WTC11 (cell line): Measurements from ENCODE around the gene ADGRG7. TPM values are rescaled to one million over a fixed set of nuclear protein-coding genes. Genes with fewer than 3 reads are reported as not detected.

ENCODE experiments used
- ATAC-seq: fragments of 200-7000 bp; cut with Tn5 transposase; 2 replicates; pipeline ENCODE4 v1.10.0; 2021; ENCODE audit warnings: mild to moderate bottlenecking, moderate library complexity
- CTCF ChIA-PET: fragments of 300-600 bp; sonication (Branson Sonifier 250); formaldehyde crosslinking; loops from one replicate; lab custom pipeline; 2021; ENCODE audit warnings: antibody characterized with exemption; lab: Charles Lee
- POLR2A ChIA-PET: fragments of 350-600 bp; sonication (Branson Sonifier 250); formaldehyde crosslinking; loops from one replicate; lab custom pipeline; 2021; ENCODE audit warnings: antibody characterized with exemption; lab: Charles Lee
- DNase-seq: peaks from one replicate; pipeline ENCODE4 v3.0.0; 2021; ENCODE audit warnings: low spot score
- H3K27ac Mint-ChIP-seq: 2 replicates; pipeline ENCODE4 v1.8.0; 2021; ENCODE audit warnings: mixed read lengths
- H3K27me3 Mint-ChIP-seq: 2 replicates; pipeline ENCODE4 v1.8.0; 2021; ENCODE audit warnings: low read depth, mild to moderate bottlenecking, moderate library complexity, mixed read lengths
- H3K36me3 Mint-ChIP-seq: 2 replicates; pipeline ENCODE4 v1.8.0; 2021; ENCODE audit warnings: mixed read lengths
- H3K4me1 Mint-ChIP-seq: 2 replicates; pipeline ENCODE4 v1.8.0; 2022; ENCODE audit warnings: mixed read lengths
- H3K4me3 Mint-ChIP-seq: 2 replicates; pipeline ENCODE4 v1.8.0; 2021; ENCODE audit warnings: mild to moderate bottlenecking, moderate library complexity, mixed read lengths
- H3K9me3 Mint-ChIP-seq: 2 replicates; pipeline ENCODE4 v1.8.0; 2021; ENCODE audit warnings: mixed read lengths
- CBFB ChIP-seq: sonication (generic); formaldehyde crosslinking; IDR thresholded peaks from 2 replicates; pipeline ENCODE4 v1.8.1; 2022; ENCODE audit warnings: mild to moderate bottlenecking, low read depth, missing genetic modification reagents
- CREB1 ChIP-seq: sonication (generic); formaldehyde crosslinking; IDR thresholded peaks from 2 replicates; pipeline ENCODE4 v1.8.0; 2023; ENCODE audit warnings: mild to moderate bottlenecking, missing genetic modification reagents
- CREM ChIP-seq: sonication (generic); formaldehyde crosslinking; IDR thresholded peaks from 2 replicates; pipeline ENCODE4 v1.8.1; 2022; ENCODE audit warnings: mild to moderate bottlenecking, missing genetic modification reagents, moderate library complexity
- ESRRA ChIP-seq: sonication (generic); formaldehyde crosslinking; IDR thresholded peaks from 2 replicates; pipeline ENCODE4 v1.8.1; 2022; ENCODE audit warnings: mild to moderate bottlenecking, missing genetic modification reagents, borderline replicate concordance
- HMGA2 ChIP-seq: fragments of 250-450 bp; sonication (Bioruptor Pico); IDR thresholded peaks from 2 replicates; pipeline ENCODE4 v1.4.0; 2021; ENCODE audit warnings: mild to moderate bottlenecking, moderate library complexity
- NFATC4 ChIP-seq: fragments of 250-450 bp; sonication (Bioruptor Pico); IDR thresholded peaks from 2 replicates; pipeline ENCODE4 v1.9.0; 2021; ENCODE audit warnings: mild to moderate bottlenecking
- NR2C2 ChIP-seq: sonication (generic); formaldehyde crosslinking; IDR thresholded peaks from 2 replicates; pipeline ENCODE4 v1.8.0; 2022; ENCODE audit warnings: mild to moderate bottlenecking, missing genetic modification reagents
- TP53 ChIP-seq: sonication (generic); formaldehyde crosslinking; IDR thresholded peaks from 2 replicates; pipeline ENCODE4 v1.8.1; 2023; ENCODE audit warnings: mild to moderate bottlenecking, missing genetic modification reagents
- ZNF263 ChIP-seq: sonication (generic); formaldehyde crosslinking; IDR thresholded peaks from 2 replicates; pipeline ENCODE4 v1.8.1; 2022; ENCODE audit warnings: low read depth, mild to moderate bottlenecking, moderate library complexity, missing genetic modification reagents
- total RNA-seq: library from RNA; stranded (reverse); gene quantifications from 3 replicates; pipeline ENCODE4 v1.2.3, GENCODE V29; 2021
- TF ChIP-seq, protein P1 (sequence below): sonication (generic); formaldehyde crosslinking; IDR thresholded peaks from 2 replicates; pipeline ENCODE4 v1.8.0; 2023; ENCODE audit warnings: missing genetic modification reagents, mild to moderate bottlenecking, borderline replicate concordance
- TF ChIP-seq, protein P2 (sequence below): sonication (generic); formaldehyde crosslinking; IDR thresholded peaks from 2 replicates; pipeline ENCODE4 v1.8.1; 2023; ENCODE audit warnings: mild to moderate bottlenecking, missing genetic modification reagents, moderate library complexity
- TF ChIP-seq, protein P3 (sequence below): sonication (generic); formaldehyde crosslinking; IDR thresholded peaks from 2 replicates; pipeline ENCODE4 v1.8.1; 2022; ENCODE audit warnings: mild to moderate bottlenecking, moderate library complexity, missing genetic modification reagents
- TF ChIP-seq, protein P4 (sequence below): sonication (generic); formaldehyde crosslinking; IDR thresholded peaks from 2 replicates; pipeline ENCODE4 v1.8.0; 2023; ENCODE audit warnings: mild to moderate bottlenecking, missing genetic modification reagents
- TF ChIP-seq, protein P5 (sequence below): sonication (generic); formaldehyde crosslinking; IDR thresholded peaks from 2 replicates; pipeline ENCODE4 v1.8.1; 2022; ENCODE audit warnings: low read depth, missing genetic modification reagents, borderline replicate concordance
- TF ChIP-seq, protein P6 (sequence below): sonication (generic); formaldehyde crosslinking; IDR thresholded peaks from 2 replicates; pipeline ENCODE4 v1.8.1; 2023; ENCODE audit warnings: mild to moderate bottlenecking, missing genetic modification reagents
- TF ChIP-seq, protein P7 (sequence below): sonication (generic); formaldehyde crosslinking; IDR thresholded peaks from 2 replicates; pipeline ENCODE4 v1.8.1; 2022; ENCODE audit warnings: low read depth, mild to moderate bottlenecking, moderate library complexity, missing genetic modification reagents, borderline replicate concordance
- TF ChIP-seq, protein P8 (sequence below): sonication (generic); formaldehyde crosslinking; IDR thresholded peaks from 2 replicates; pipeline ENCODE4 v1.8.1; 2023; ENCODE audit warnings: mild to moderate bottlenecking, missing genetic modification reagents, moderate library complexity
- TF ChIP-seq, protein P9 (sequence below): sonication (generic); formaldehyde crosslinking; IDR thresholded peaks from 2 replicates; pipeline ENCODE4 v1.8.1; 2023; ENCODE audit warnings: mild to moderate bottlenecking, moderate library complexity, missing genetic modification reagents

The ADGRG7 gene
- total RNA-seq, 1 experiment from 2014 or later: not detected

DNA sequence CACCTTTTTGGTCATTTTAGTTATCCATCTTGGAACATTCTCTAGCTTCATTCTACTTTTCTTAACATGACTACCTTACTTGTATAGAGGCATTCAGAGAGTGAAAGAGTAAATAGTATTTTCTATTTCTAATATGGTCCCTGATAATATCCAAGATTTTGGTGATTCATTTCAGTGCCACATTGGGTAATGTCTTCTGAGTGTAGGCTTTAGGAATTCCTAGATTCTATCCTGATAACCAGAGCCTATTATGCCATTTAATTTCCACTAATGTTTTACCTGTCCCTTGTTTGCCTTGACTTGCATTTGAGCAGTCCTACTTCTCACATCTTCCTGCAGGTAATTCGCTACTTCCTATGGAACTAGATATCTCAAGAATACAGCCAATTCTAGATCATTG is 21.8 kb downstream of the ADGRG7 start:
- Mint-ChIP-seq H3K9me3 (no peaks in the 10 kb centered on the region), H3K4me3 (no peak overlapping the region), H3K27ac (no peak overlapping the region)
- DNase-seq (no peak), ATAC-seq (no peak)
- ChIA-PET CTCF (no interaction called here), POLR2A (no interaction called here)
- TF ChIP-seq CREM (CRISPR knock-in tag) (no peak), ESRRA (no peak), NFATC4 (CRISPR knock-in tag) (no peak), ZNF263 (no peak), HMGA2 (no peak), CBFB (no peak), CREB1 (no peak), TP53 (CRISPR knock-in tag) (no peak), NR2C2 (CRISPR knock-in tag) (no peak)
- TF ChIP-seq, protein P1, sequence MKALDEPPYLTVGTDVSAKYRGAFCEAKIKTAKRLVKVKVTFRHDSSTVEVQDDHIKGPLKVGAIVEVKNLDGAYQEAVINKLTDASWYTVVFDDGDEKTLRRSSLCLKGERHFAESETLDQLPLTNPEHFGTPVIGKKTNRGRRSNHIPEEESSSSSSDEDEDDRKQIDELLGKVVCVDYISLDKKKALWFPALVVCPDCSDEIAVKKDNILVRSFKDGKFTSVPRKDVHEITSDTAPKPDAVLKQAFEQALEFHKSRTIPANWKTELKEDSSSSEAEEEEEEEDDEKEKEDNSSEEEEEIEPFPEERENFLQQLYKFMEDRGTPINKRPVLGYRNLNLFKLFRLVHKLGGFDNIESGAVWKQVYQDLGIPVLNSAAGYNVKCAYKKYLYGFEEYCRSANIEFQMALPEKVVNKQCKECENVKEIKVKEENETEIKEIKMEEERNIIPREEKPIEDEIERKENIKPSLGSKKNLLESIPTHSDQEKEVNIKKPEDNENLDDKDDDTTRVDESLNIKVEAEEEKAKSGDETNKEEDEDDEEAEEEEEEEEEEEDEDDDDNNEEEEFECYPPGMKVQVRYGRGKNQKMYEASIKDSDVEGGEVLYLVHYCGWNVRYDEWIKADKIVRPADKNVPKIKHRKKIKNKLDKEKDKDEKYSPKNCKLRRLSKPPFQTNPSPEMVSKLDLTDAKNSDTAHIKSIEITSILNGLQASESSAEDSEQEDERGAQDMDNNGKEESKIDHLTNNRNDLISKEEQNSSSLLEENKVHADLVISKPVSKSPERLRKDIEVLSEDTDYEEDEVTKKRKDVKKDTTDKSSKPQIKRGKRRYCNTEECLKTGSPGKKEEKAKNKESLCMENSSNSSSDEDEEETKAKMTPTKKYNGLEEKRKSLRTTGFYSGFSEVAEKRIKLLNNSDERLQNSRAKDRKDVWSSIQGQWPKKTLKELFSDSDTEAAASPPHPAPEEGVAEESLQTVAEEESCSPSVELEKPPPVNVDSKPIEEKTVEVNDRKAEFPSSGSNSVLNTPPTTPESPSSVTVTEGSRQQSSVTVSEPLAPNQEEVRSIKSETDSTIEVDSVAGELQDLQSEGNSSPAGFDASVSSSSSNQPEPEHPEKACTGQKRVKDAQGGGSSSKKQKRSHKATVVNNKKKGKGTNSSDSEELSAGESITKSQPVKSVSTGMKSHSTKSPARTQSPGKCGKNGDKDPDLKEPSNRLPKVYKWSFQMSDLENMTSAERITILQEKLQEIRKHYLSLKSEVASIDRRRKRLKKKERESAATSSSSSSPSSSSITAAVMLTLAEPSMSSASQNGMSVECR (CRISPR knock-in tag): no peak
- TF ChIP-seq, protein P2, sequence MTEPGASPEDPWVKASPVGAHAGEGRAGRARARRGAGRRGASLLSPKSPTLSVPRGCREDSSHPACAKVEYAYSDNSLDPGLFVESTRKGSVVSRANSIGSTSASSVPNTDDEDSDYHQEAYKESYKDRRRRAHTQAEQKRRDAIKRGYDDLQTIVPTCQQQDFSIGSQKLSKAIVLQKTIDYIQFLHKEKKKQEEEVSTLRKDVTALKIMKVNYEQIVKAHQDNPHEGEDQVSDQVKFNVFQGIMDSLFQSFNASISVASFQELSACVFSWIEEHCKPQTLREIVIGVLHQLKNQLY (CRISPR knock-in tag): no peak
- TF ChIP-seq, protein P3, sequence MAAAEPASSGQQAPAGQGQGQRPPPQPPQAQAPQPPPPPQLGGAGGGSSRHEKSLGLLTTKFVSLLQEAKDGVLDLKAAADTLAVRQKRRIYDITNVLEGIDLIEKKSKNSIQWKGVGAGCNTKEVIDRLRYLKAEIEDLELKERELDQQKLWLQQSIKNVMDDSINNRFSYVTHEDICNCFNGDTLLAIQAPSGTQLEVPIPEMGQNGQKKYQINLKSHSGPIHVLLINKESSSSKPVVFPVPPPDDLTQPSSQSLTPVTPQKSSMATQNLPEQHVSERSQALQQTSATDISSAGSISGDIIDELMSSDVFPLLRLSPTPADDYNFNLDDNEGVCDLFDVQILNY (CRISPR knock-in tag): no peak
- TF ChIP-seq, protein P4, sequence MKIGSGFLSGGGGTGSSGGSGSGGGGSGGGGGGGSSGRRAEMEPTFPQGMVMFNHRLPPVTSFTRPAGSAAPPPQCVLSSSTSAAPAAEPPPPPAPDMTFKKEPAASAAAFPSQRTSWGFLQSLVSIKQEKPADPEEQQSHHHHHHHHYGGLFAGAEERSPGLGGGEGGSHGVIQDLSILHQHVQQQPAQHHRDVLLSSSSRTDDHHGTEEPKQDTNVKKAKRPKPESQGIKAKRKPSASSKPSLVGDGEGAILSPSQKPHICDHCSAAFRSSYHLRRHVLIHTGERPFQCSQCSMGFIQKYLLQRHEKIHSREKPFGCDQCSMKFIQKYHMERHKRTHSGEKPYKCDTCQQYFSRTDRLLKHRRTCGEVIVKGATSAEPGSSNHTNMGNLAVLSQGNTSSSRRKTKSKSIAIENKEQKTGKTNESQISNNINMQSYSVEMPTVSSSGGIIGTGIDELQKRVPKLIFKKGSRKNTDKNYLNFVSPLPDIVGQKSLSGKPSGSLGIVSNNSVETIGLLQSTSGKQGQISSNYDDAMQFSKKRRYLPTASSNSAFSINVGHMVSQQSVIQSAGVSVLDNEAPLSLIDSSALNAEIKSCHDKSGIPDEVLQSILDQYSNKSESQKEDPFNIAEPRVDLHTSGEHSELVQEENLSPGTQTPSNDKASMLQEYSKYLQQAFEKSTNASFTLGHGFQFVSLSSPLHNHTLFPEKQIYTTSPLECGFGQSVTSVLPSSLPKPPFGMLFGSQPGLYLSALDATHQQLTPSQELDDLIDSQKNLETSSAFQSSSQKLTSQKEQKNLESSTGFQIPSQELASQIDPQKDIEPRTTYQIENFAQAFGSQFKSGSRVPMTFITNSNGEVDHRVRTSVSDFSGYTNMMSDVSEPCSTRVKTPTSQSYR (CRISPR knock-in tag): no peak
- TF ChIP-seq, protein P5, sequence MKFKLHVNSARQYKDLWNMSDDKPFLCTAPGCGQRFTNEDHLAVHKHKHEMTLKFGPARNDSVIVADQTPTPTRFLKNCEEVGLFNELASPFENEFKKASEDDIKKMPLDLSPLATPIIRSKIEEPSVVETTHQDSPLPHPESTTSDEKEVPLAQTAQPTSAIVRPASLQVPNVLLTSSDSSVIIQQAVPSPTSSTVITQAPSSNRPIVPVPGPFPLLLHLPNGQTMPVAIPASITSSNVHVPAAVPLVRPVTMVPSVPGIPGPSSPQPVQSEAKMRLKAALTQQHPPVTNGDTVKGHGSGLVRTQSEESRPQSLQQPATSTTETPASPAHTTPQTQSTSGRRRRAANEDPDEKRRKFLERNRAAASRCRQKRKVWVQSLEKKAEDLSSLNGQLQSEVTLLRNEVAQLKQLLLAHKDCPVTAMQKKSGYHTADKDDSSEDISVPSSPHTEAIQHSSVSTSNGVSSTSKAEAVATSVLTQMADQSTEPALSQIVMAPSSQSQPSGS: no peak
- TF ChIP-seq, protein P6, sequence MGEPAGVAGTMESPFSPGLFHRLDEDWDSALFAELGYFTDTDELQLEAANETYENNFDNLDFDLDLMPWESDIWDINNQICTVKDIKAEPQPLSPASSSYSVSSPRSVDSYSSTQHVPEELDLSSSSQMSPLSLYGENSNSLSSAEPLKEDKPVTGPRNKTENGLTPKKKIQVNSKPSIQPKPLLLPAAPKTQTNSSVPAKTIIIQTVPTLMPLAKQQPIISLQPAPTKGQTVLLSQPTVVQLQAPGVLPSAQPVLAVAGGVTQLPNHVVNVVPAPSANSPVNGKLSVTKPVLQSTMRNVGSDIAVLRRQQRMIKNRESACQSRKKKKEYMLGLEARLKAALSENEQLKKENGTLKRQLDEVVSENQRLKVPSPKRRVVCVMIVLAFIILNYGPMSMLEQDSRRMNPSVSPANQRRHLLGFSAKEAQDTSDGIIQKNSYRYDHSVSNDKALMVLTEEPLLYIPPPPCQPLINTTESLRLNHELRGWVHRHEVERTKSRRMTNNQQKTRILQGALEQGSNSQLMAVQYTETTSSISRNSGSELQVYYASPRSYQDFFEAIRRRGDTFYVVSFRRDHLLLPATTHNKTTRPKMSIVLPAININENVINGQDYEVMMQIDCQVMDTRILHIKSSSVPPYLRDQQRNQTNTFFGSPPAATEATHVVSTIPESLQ: no peak
- TF ChIP-seq, protein P7, sequence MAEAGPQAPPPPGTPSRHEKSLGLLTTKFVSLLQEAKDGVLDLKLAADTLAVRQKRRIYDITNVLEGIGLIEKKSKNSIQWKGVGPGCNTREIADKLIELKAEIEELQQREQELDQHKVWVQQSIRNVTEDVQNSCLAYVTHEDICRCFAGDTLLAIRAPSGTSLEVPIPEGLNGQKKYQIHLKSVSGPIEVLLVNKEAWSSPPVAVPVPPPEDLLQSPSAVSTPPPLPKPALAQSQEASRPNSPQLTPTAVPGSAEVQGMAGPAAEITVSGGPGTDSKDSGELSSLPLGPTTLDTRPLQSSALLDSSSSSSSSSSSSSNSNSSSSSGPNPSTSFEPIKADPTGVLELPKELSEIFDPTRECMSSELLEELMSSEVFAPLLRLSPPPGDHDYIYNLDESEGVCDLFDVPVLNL (CRISPR knock-in tag): no peak
- TF ChIP-seq, protein P8, sequence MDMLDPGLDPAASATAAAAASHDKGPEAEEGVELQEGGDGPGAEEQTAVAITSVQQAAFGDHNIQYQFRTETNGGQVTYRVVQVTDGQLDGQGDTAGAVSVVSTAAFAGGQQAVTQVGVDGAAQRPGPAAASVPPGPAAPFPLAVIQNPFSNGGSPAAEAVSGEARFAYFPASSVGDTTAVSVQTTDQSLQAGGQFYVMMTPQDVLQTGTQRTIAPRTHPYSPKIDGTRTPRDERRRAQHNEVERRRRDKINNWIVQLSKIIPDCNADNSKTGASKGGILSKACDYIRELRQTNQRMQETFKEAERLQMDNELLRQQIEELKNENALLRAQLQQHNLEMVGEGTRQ: no peak
- TF ChIP-seq, protein P9, sequence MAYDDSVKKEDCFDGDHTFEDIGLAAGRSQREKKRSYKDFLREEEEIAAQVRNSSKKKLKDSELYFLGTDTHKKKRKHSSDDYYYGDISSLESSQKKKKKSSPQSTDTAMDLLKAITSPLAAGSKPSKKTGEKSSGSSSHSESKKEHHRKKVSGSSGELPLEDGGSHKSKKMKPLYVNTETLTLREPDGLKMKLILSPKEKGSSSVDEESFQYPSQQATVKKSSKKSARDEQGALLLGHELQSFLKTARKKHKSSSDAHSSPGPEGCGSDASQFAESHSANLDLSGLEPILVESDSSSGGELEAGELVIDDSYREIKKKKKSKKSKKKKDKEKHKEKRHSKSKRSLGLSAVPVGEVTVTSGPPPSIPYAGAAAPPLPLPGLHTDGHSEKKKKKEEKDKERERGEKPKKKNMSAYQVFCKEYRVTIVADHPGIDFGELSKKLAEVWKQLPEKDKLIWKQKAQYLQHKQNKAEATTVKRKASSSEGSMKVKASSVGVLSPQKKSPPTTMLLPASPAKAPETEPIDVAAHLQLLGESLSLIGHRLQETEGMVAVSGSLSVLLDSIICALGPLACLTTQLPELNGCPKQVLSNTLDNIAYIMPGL: no peak
- TF ChIP-seq, all 79 proteins: peak for 0
- no peaks in the 10 kb centered on the region for H3K36me3 Mint-ChIP-seq
- H3K27me3 Mint-ChIP-seq: no peaks in the 10 kb centered on the region
- peaks cover 13% of the 10 kb centered on the region for H3K4me1 Mint-ChIP-seq
